ENCODE results near the gene NUP214.

Gene NUP214

DNA sequence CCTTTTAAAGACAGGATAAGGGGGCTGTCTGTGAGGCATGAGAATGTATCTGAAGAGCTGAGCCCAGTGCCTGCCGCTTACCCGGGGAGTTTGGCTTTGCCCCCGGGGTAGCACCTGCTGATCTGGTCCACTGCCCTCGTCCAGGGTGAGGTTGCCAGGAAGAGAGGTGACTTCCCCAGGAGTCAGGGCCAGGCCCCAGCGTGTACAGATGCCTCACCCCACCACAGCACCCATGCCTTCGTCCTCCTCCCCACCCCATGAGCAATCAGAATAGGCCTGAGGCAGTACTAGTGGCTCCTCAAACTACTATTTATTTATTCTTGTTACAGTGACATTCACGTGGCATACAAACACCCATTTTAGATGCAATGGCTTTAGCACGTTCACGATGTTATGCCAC lies 44.8 kb upstream of the NUP214 start:
- H3K9me3 ChIP-seq (ENCODE audit: insufficient read depth, low read length), result no peaks in the 10 kb centered on the region
- H3K9ac ChIP-seq (ENCODE audit: low read length), result no peak overlapping the region
- no peaks in the 10 kb centered on the region for H3K27me3 ChIP-seq (ENCODE audit: low read depth, low read length)

DNA sequence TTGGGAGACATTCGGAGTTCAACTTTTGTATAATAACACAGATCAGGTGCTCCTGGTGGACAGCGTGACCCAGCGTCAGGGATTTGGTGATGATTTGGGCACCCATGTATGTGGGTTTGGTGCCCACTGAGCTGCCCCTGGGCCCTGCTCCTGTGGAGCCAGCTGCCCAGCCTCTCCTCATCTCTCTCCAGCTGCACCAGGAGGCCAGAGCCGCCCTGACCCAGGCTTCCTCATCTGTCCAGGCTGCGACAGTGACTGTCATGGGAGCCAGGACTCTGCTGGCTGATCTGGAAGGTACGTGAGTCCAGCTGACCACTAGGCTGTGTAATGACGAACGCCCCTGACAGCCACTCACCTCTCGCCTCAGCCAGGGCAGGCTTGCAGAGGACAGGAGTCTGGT lies 43.5 kb upstream of the NUP214 start:
- H3K27me3 ChIP-seq (ENCODE audit: low read depth, low read length), result no peaks in the 10 kb centered on the region
- no peaks in the 10 kb centered on the region for H3K4me1 ChIP-seq (ENCODE audit: low read length)
- H3K27ac ChIP-seq (ENCODE audit: low read length), result no peak overlapping the region
- no peak overlapping the region for H3K9ac ChIP-seq (ENCODE audit: low read length)
- H3K36me3 ChIP-seq (replicated peaks; ENCODE audit: low read depth, low read length), result no peaks in the 10 kb centered on the region
- no peaks in the 10 kb centered on the region for H3K79me2 ChIP-seq (ENCODE audit: low read length)
- no peak overlapping the region for H3K4me2 ChIP-seq (ENCODE audit: low read length)
- no peaks in the 10 kb centered on the region for H3K9me3 ChIP-seq (ENCODE audit: insufficient read depth, low read length)
- no peak overlapping the region for H3K4me3 ChIP-seq (ENCODE audit: low read length)
- no peak overlapping the region for H2AFZ ChIP-seq (ENCODE audit: low read depth, low read length)
- TF ChIP-seq, protein P1, sequence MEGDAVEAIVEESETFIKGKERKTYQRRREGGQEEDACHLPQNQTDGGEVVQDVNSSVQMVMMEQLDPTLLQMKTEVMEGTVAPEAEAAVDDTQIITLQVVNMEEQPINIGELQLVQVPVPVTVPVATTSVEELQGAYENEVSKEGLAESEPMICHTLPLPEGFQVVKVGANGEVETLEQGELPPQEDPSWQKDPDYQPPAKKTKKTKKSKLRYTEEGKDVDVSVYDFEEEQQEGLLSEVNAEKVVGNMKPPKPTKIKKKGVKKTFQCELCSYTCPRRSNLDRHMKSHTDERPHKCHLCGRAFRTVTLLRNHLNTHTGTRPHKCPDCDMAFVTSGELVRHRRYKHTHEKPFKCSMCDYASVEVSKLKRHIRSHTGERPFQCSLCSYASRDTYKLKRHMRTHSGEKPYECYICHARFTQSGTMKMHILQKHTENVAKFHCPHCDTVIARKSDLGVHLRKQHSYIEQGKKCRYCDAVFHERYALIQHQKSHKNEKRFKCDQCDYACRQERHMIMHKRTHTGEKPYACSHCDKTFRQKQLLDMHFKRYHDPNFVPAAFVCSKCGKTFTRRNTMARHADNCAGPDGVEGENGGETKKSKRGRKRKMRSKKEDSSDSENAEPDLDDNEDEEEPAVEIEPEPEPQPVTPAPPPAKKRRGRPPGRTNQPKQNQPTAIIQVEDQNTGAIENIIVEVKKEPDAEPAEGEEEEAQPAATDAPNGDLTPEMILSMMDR (IDR thresholded peaks at IDR 0.05; ENCODE audit: low read depth, low read length), result no peak
- no peak for TF ChIP-seq EZH2phosphoT487 (IDR thresholded peaks at IDR 0.05; ENCODE audit: low read depth)
- no peaks in the 10 kb centered on the region for H4K20me1 ChIP-seq (ENCODE audit: insufficient read depth, low read length)

More for the DNA sequence above, 44.8 kb upstream of the NUP214 start:
- H3K4me2 ChIP-seq (ENCODE audit: low read length), result no peak overlapping the region
- no peak overlapping the region for H3K27ac ChIP-seq (ENCODE audit: low read length)
- no peaks in the 10 kb centered on the region for H3K4me1 ChIP-seq (ENCODE audit: low read length)
- no peak for TF ChIP-seq EZH2phosphoT487 (IDR thresholded peaks at IDR 0.05; ENCODE audit: low read depth)
- TF ChIP-seq, protein P1 (IDR thresholded peaks at IDR 0.05; ENCODE audit: low read depth, low read length), result no peak
- H3K36me3 ChIP-seq (replicated peaks; ENCODE audit: low read depth, low read length), result no peaks in the 10 kb centered on the region
- no peak overlapping the region for H3K4me3 ChIP-seq (ENCODE audit: low read length)
- no peaks in the 10 kb centered on the region for H3K79me2 ChIP-seq (ENCODE audit: low read length)
- H2AFZ ChIP-seq (ENCODE audit: low read depth, low read length), result no peak overlapping the region
- H4K20me1 ChIP-seq (ENCODE audit: insufficient read depth, low read length), result no peaks in the 10 kb centered on the region

DNA sequence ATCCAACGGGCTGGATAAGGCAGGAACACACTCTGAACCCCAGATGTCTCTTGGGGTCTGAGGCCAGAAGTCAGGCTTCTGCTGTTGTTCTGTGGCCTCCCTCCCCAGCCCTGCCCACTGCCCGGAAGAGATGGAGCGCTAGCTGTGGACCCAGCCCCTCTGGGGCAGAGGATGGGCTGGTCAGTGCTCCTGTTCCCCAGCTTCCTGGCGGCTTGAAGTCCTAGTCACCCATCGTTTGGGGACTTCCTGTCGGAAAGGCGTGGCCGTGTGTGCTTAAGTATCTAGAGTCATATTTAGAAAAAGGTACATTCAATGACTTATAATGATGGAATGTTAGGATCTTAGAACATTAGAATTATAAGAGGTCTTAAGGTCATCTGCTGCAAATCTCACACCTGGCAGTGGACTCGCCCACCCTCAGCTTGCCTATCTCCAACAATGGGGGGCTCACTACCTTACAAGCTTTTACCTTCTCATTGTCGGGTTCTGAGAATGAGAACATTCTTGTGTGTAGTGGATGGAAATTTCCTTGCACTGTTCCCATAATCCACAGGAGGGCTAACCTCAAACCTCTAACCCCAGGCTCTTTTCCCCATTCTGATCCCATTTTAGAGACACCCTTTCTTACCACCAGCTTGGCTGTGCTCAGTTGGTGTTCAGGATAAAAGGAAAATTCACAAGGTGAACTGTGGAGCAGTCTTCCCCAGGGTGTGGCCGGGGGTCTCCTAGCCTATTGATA lies 42.4 kb upstream of the NUP214 start:
- H3K4me1 ChIP-seq (ENCODE audit: low read length), result no peaks in the 10 kb centered on the region
- H3K4me3 ChIP-seq (ENCODE audit: low read length), result no peak overlapping the region
- H3K36me3 ChIP-seq (replicated peaks; ENCODE audit: low read depth, low read length), result no peaks in the 10 kb centered on the region
- no peaks in the 10 kb centered on the region for H3K9me3 ChIP-seq (ENCODE audit: insufficient read depth, low read length)
- H3K27ac ChIP-seq (ENCODE audit: low read length), result no peak overlapping the region
- H3K27me3 ChIP-seq (ENCODE audit: low read depth, low read length), result no peaks in the 10 kb centered on the region
- no peak overlapping the region for H3K9ac ChIP-seq (ENCODE audit: low read length)
- no peaks in the 10 kb centered on the region for H4K20me1 ChIP-seq (ENCODE audit: insufficient read depth, low read length)
- TF ChIP-seq EZH2phosphoT487 (IDR thresholded peaks at IDR 0.05; ENCODE audit: low read depth), result no peak
- TF ChIP-seq, protein P1 (IDR thresholded peaks at IDR 0.05; ENCODE audit: low read depth, low read length), result no peak
- no peak overlapping the region for H2AFZ ChIP-seq (ENCODE audit: low read depth, low read length)
- no peaks in the 10 kb centered on the region for H3K79me2 ChIP-seq (ENCODE audit: low read length)
- H3K4me2 ChIP-seq (ENCODE audit: low read length), result no peak overlapping the region

DNA sequence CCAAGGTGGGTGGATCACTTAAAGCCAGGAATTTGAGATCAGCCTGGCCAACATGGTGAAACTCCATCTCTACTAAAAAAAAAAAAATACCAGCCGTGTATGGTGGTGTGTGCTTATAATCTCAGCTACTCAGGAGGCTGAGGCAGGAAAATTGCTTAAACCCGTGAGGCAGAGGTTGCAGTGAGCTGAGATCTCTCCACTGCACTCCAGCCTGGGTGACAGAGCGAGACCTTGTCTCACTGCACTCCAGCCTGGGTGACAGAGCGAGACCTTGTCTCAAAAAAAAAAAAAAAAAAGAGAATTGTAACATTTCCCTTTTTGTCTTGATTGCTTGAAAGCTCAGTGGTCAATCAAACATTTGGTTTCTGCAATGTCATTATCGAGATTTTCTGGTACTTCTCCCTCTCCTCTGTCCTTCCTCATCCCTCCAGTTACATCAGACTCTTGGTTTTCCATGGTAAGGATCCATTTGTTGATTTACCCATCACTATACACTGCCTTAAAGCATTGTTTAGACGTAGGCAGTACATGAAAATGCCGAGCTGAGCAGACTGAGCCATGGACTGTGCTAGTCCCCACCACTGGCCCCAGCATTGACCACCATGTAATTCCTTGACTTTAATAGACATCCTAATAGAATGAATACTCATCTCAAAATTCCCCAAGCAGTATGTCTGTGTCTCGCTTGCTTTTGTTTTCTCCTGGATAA lies 40.6 kb upstream of the NUP214 start:
- no peak overlapping the region for H2AFZ ChIP-seq (ENCODE audit: low read depth, low read length)
- H3K79me2 ChIP-seq (ENCODE audit: low read length), result no peaks in the 10 kb centered on the region
- H3K4me3 ChIP-seq (ENCODE audit: low read length), result no peak overlapping the region
- no peak overlapping the region for H3K4me2 ChIP-seq (ENCODE audit: low read length)
- no peaks in the 10 kb centered on the region for H3K27me3 ChIP-seq (ENCODE audit: low read depth, low read length)
- H3K27ac ChIP-seq (ENCODE audit: low read length), result no peak overlapping the region
- TF ChIP-seq, protein P1 (IDR thresholded peaks at IDR 0.05; ENCODE audit: low read depth, low read length), result no peak
- TF ChIP-seq EZH2phosphoT487 (IDR thresholded peaks at IDR 0.05; ENCODE audit: low read depth), result no peak
- H3K9me3 ChIP-seq (ENCODE audit: insufficient read depth, low read length), result no peaks in the 10 kb centered on the region
- H3K9ac ChIP-seq (ENCODE audit: low read length), result no peak overlapping the region
- no peaks in the 10 kb centered on the region for H3K36me3 ChIP-seq (replicated peaks; ENCODE audit: low read depth, low read length)
- H3K4me1 ChIP-seq (ENCODE audit: low read length), result no peaks in the 10 kb centered on the region
- H4K20me1 ChIP-seq (ENCODE audit: insufficient read depth, low read length), result no peaks in the 10 kb centered on the region
